Inferior parietal cortex (tissue), 1 donor: ENCODE results near the gene TEX28.
"Not testable (repeated sequence)": the region's sequence is repeated elsewhere in the genome, so short reads cannot be mapped to it uniquely, and the experiment has no call there.

Source experiments
- DNase-seq: peaks from one replicate; pipeline ENCODE4 v3.0.0-alpha.2; 2016; ENCODE audit errors: extremely low spot score

Gene TEX28

DNA sequence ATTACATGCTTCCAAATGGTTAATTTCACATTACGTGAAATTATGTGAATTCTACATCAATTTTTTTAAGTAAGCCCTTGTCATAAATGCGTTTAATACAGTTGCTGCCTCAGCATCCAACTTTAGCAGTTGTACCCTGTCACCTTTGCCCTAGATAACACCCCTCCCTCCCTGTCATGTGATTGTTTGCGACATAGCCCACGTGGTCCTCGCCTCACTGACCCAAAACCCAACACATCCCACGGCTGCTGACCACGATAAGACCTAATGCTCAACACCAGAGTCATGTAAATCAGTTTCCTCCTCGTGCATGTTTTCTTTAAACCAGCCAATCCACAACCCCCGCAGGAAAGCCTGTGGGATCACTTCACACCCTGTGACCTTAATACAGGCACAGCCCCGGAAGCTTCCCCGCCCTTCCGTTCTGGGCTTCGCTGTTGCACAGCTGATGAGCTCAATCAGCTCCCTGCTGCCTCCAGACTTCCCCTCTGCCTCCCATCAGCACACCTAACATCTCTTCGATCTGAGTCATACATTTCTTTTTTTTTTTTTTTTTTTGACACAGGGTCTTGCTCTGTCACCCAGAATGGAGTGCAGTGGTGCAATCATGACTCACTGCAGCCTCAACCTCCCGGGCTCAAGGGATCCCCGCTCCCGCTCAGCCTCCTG lies 47.4 kb downstream of the TEX28 start:
- not testable (repeated sequence) for DNase-seq

DNA sequence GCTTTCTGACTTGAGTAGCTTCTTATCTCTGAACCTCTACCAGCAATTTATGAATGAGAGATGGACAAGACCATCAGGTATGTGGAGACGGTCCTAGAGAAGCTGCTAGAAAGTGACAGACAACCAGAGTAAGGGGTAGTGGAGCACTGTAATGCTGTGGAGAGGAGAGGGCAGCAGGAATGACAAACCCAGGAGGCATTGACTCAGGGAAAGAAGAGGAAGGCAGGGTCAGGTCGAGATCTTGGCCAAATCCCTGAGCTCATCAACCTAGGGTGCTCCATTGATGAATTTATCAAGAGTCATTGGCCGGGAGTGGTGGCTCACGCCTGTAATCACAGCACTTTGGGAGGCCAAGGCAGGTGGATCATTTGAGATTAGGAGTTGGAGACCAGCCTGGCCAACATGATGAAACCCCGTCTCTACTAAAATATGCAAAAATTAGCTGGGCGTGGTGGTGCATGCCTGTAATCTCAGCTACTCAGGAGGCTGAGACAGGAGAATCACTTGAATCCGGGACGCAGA lies 54.9 kb downstream of the TEX28 start:
- DNase-seq: not testable (repeated sequence)

DNA sequence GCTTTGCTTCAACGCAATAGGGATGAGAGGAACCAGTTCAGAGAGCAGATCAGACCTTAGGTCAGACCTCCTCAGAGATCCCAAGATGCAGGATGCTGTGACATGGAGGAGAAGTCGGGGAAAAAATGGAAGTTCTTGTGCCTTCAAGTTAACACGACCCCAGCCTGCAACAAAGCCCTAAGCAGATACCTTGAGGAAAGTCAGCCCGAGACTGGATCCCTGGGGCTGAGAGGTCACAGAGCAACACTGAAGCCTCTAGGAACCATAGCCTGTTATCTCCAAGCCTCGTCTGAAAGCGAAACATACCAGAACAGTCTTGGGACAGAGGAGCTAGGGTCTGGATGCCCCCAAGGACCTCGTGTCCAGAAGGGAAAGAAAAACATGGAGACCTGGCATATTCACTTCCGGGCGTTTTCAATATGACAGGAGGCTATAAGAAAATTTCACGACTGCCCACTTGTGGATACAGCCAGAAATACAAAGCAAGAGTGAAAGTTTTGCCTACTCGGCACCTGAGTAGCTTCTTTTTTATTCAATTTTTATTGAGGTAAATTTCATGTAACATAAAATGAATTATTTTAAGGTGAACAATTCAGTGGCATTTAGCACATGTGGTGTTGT lies 55.9 kb downstream of the TEX28 start:
- not testable (repeated sequence) for DNase-seq

DNA sequence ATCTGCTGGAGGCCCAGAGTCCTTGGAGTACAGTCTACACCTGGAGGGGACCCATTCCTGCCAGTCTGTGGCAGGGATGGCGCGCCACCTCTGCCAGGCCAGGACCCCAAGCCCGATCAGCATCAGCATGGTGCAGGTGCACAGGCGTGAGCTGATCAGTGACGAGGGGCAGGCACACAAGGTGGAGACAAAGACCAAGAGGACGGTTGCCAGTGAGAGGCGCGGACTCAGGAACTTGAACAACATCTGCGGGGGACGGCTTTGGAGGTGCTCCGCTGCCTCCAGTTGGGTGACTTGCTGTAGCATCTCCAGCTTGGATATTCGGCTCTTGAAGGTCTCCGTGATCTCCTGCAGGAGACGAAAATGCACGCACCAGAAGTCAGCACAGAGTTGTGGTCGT lies 61.3 kb downstream of the TEX28 start:
- not testable (repeated sequence) for DNase-seq

DNA sequence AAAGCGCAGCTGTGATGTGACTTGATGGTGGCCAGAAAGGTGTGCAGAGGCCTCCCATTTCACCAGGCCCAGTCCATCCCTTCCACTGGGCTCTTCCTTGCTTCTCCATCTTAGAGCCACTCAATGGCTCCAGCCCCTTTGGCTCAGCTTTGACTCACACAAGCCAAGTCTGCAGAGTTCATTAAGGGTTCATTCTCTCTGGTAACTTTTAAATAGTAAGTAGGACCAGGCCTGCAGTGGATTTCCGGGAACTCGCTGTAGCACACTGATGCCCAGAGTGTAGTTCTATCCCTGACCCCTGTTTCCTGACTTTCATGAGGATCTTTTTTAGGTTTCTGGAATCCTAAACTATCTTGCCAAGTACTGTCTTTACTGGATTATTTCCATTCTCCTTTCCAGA lies 63.5 kb downstream of the TEX28 start:
- not testable (repeated sequence) for DNase-seq

- DNase-seq: not testable (repeated sequence)
Observed at GRCh38 chrX:154226706-154227105, 68.2 kb downstream of the TEX28 start.

GRCh38 chrX:154225292-154225691 lies 69.6 kb downstream of the TEX28 start:
- DNase-seq: not testable (repeated sequence)
